Activated naive CD4-positive, alpha-beta T cell treated with anti-CD3 and anti-CD28 coated beads, Interleukin-2, amount 50 U/mL, for 72 hours (primary cell): ENCODE measurements around the gene SUFU. TPM values are rescaled to one million over a fixed set of nuclear protein-coding genes. Genes with fewer than 3 reads are reported as not detected.

ENCODE experiments used
- ATAC-seq, 2 donors: fragments of 150-1000 bp; cut with Tn5 transposase; 2 replicates each; pipeline ENCODE4 v1.10.0; 2021; ENCODE audit warnings: mild to moderate bottlenecking in 2 of 2, moderate library complexity in 2 of 2
- DNase-seq, 2 donors: peaks; one replicate each; pipeline ENCODE4 v3.0.0; 2021 to 2022; ENCODE audit warnings: low spot score in 2 of 2
- H3K27ac Mint-ChIP-seq, 2 donors: one replicate each; pipeline ENCODE4 v1.8.0; 2022; ENCODE audit warnings: mild to moderate bottlenecking in 2 of 2, mixed read lengths in 2 of 2
- H3K36me3 Mint-ChIP-seq, 2 donors: one replicate each; pipeline ENCODE4 v1.8.0; 2022; ENCODE audit warnings: mixed read lengths in 2 of 2
- H3K9me3 Mint-ChIP-seq, 2 donors: one replicate each; pipeline ENCODE4 v1.8.0; 2022; ENCODE audit warnings: mixed read lengths in 2 of 2
- total RNA-seq, 2 donors: library from RNA; stranded (reverse); gene quantifications; one replicate each; pipeline ENCODE4 v1.2.3, GENCODE V29; 2022

Gene SUFU
- total RNA-seq, 2 donors from 2014 or later: 9.1 to 9.9 TPM

DNA sequence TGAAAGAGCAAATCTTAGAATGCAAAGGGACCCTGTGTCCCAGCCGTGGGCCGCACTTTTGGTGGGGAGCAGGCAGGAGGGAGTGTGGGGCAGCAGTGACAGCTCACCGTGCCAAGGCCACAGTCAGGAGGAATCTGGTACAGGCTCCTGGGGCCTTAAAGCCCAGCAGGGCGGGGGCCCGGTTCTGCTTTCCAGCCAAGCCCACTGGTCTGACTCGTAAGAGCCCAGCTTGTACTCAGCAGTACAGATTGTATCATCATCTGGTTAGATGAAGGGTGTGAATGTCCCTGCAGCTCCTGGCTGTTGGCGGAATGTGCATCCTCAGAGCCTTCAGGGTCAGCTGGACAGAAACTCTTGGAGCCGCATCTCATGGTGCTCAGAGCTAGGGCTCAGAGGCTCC is 110.0 kb downstream of the SUFU start:
- DNase-seq (no peak), ATAC-seq (no peak)
- H3K36me3 Mint-ChIP-seq: no peaks in the 10 kb centered on the region
- peak overlapping the region in 1 of 2 donors; percentile 48 for H3K27ac Mint-ChIP-seq
- no peaks in the 10 kb centered on the region for H3K9me3 Mint-ChIP-seq

DNA sequence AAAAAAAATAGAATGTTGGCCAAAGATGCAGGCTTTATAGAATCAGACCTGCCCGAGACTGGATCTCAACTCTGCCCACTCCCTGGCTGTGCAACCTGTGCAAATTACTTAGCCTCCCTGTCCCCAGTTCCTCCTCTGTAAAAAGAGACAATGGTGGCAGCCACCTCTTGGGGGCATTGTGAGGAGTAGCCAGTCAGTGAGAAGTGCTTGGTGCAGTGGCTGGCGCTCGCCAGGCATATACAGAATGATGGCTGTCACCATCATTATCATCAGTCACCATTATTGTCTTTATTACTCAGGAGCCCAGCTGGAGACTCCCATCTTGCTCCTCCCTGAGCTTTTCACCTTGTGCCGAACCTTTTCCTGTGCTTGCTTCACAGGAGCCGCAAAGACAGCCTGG is 111.1 kb downstream of the SUFU start:
- no peak for DNase-seq
- ATAC-seq: no peak
- Mint-ChIP-seq H3K27ac (peak overlapping the region in 1 of 2 donors; percentile 24), H3K9me3 (no peaks in the 10 kb centered on the region), H3K36me3 (no peaks in the 10 kb centered on the region)

DNA sequence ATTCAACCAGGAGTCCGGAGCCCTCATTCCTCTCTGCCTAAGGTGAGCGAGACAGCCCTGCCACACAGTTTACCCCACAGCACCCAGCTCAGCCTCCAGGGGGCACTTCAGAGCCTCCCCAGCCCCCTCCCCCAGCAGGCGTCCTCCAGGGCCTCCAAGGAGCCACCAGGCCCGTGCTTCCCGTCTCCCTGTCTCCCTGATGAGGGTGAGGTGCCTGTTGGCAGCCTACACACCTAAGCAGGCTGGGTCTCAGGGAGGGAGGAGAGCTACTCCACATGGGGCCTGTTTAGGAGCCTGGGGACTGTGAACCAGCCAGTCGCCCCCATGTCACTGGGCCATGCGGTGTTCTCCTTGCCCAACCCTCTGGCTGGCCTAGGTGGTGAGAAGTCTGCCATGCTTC is 111.6 kb downstream of the SUFU start:
- Mint-ChIP-seq H3K27ac (peak overlapping the region in 1 of 2 donors; percentile 24), H3K9me3 (no peaks in the 10 kb centered on the region), H3K36me3 (no peaks in the 10 kb centered on the region)
- DNase-seq: peak in 1 of 2 donors; percentile 28
- peak in 1 of 2 donors; percentile 57 for ATAC-seq

DNA sequence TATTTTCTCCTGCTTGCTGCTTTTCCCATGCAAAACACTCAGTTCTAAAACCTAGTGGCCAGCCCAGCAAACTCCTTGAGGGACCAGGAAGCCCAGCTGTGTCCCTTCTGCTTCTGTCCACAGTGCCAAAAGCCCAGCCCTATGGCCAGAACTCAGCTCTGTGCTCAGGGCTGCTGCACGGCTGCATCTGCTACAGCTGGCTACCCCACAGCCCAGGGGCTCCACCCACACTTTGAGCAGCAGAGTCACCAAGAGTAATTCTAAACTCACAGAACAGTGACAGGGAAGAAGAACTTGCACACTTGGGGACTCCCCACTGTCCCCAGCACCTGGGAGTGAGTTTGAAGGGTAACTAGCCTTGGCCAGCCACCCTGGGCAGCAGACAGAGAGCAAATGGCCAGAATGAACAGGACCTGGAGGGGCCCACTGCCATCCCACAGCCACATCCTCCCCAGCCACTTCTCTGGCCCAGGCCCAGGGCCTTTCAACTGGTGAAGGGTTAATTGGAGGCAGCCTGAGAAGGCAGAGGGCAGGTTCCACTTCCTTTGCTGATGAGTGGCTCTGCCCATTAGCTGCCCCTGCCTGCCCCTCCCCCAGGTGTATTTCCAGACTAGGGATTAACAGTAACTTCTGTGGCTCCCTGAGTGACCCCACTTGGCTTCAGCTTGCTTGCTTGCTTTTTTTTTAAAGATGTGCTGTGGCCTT is 112.4 kb downstream of the SUFU start:
- H3K9me3 Mint-ChIP-seq: no peaks in the 10 kb centered on the region
- no peak overlapping the region for H3K27ac Mint-ChIP-seq
- H3K36me3 Mint-ChIP-seq: no peaks in the 10 kb centered on the region
- ATAC-seq: no peak
- DNase-seq: no peak

DNA sequence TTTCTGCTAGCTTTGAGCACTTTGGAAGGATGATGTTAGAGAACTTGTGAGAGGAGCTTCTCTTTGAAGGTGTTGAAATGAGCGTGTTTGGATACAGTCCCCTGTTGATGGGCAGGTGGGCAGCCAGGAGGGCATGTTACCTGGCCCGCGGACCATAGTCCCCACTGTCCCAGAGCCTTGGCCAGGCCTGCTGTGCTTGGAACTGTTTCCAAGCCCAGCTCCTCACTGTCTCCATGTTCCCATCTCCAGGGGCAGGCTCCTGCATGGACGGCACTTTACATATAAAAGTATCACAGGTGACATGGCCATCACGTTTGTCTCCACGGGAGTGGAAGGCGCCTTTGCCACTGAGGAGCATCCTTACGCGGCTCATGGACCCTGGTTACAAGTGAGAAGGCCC is 113.3 kb downstream of the SUFU start:
- H3K27ac Mint-ChIP-seq: no peak overlapping the region
- H3K9me3 Mint-ChIP-seq: no peaks in the 10 kb centered on the region
- no peaks in the 10 kb centered on the region for H3K36me3 Mint-ChIP-seq
- DNase-seq (no peak), ATAC-seq (no peak)

DNA sequence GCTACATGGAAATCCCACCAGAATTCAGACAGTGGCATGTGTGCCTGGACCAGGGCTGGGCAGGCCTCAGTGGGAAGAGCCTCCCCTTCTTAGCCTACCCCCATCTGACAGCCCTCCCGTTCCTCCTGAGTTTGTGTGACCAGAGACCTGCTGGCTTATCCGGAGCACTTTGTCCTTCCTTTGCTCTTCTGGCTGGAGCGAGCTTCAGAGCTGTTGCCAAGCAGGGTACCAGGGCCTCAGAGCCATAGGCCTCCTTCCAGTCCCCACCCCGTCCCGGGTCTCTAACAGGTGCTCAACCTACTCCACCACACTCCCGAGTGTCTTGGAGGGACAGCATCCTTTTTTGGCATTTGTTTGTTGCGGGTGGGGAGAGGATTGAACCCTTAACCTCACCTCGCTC is 114.0 kb downstream of the SUFU start:
- H3K9me3 Mint-ChIP-seq: no peaks in the 10 kb centered on the region
- ATAC-seq: no peak
- no peaks in the 10 kb centered on the region for H3K36me3 Mint-ChIP-seq
- DNase-seq: no peak
- H3K27ac Mint-ChIP-seq: no peak overlapping the region

DNA sequence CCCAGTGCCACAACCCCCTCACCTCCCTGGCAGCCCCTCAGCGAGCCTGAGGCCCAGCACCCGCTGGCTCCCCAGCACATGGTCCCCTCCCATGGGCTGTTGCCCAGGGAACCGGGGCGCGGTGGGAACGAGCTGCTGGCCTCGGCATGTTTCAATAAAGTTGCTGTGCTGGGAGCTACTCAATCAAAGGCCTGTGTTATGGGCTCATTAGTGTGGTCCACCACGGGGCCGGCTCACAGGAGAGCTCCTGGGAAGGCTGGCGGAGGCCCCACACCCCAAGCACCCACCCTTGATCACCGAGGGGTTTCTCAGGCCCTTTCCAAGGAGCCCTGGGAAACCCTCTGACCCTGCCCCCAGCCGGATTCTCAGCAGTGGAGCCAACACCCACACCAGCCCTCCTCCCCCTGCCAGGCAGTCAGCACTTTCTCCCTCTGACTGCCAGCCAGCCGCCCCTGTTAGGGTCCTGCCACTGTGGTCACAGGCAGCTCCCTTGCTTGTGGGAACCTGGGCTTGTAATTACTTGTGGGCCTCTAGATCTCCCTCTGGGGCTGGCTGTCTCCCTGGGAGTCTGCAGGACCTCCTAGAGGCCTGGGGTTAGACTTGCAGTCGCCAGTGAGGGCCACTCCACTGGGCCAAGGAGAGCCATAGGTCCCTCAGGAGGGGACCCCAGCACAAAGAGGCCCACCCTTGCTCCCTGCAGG is 115.7 kb downstream of the SUFU start:
- H3K27ac Mint-ChIP-seq: peak overlapping the region in 1 of 2 donors; percentile 50
- ATAC-seq (no peak), DNase-seq (no peak)
- H3K9me3 Mint-ChIP-seq: no peaks in the 10 kb centered on the region
- no peaks in the 10 kb centered on the region for H3K36me3 Mint-ChIP-seq

DNA sequence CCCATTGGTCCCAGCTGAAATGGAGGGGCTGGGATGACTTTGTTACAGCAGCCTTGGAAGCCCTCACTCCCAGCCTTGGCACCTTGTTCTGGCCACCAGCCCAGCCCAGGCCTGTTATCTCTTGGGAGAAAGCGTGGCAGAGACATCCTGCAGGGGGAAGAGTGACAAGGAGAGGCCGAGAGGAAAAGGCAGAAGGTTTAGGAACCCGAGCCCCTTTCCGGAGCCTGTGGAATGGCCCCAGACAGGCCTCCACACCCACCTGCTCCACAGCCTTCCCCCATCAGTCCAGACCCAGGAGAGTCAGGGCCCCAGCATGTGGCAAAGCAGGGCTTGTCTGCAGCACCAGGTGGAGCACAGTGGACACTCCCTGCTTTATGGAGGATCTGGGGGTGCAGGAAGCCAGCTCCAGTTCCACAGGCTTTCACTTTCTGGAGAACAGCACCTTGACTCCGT is 116.4 kb downstream of the SUFU start:
- H3K9me3 Mint-ChIP-seq: no peaks in the 10 kb centered on the region
- no peak for DNase-seq
- H3K36me3 Mint-ChIP-seq: no peaks in the 10 kb centered on the region
- no peak for ATAC-seq
- H3K27ac Mint-ChIP-seq: peak overlapping the region in 1 of 2 donors; percentile 60

DNA sequence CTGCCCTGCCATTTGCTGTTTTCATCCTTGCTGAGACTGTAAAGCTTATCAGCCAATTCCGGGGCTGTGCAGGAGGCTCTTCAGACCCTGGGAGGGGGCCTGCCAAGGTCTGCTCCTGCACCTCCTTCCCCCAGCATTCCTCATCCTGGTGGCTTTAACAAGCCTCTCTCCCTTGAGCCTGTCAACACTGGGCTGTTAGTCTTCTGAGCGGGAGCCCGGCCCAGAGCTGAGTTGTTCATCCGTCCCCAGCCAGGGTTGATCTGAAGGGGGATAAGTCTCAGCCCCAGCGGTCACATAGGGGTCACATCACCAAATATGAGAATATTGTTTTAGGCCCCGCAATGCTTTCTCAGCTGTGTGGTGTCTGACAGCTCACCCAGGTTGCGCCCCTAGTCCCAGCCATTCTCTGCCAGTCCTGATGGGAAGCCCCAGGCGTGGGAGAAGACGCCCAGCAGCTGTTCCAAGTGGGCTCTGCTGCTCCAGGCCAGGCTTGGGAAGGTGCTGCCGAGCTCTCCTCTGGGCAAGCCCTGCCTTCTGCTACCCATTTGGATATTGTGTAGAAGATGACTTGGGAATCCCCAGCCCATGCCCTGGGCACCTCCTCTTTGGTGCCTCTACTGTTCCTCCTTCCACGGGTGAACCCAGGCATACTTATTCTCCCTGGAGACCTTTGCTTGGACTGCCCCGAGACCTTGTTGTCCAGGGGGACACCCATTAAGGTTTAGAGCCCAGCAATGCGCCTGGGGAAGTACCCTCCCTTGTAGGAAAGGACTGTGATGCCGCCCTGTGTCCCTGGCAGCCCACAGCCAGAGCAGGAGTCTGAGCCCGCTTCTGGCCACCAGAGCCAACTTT is 117.0 kb downstream of the SUFU start:
- no peak for DNase-seq
- Mint-ChIP-seq H3K36me3 (no peaks in the 10 kb centered on the region), H3K9me3 (no peaks in the 10 kb centered on the region), H3K27ac (peak overlapping the region in 1 of 2 donors; percentile 68)
- peak in 1 of 2 donors; percentile 20 for ATAC-seq

DNA sequence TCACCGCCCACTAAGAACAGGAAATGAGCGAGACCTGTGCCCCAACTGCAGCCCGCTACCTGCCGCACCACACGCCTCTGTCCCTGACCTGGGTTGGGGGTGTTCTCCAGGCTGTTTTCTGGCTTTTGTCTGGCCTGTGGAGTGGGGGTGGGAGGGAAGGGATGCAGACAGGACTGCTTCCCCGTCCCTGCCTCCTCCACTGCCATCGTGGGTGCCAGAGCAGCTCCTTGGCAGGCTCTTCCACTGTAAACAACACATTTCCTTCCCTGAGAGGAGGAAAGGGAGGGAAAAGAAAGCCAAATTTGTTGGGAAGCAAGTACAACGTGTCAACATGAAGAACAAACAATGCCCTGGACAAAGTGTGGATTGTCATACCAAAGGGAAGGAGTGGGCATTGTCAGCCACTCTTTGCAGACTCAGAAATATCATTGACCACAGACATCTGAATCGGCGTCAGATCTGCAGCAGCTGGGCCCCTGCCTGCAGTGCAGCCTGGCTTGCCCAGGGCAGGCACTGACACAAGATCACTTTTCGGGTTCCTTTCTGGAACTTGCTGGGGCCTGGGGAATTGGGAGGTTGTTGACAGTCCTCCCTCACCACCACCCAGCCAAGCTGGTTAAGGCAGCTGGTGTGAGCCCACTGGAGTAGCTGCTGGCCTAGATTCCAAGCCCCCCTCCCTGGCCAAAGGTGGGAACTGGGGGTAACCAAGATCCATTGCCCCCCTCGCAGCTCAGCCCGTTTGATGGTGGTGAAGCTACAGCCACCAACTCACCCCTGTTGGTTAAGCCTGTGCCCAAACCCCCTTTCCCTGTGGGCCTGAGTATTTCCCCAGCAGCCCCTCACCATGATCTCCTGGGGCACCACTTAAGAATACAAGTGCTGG is 117.9 kb downstream of the SUFU start:
- no peaks in the 10 kb centered on the region for H3K36me3 Mint-ChIP-seq
- ATAC-seq (no peak), DNase-seq (no peak)
- H3K9me3 Mint-ChIP-seq: no peaks in the 10 kb centered on the region
- peak overlapping the region in 1 of 2 donors; percentile 68 for H3K27ac Mint-ChIP-seq

DNA sequence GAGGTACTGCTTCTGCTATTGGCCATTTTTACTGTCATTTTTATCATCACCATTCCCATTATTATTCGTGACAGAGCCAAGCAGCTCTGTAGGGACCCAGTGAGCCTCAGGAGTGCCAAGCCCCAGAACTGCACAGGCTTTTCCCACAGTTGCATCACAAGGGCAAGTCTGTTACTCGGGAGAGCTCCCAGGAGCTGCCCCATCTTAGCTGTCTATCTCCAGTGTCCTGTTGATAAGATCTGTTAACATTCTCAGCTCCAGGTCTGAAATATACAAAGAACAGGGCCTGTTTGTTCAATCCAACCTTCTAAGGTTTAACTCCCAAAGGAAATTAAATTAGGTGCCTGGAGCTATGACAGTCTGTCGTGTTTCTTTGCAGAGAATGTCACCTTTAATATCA is 120.3 kb downstream of the SUFU start:
- ATAC-seq: no peak
- no peaks in the 10 kb centered on the region for H3K36me3 Mint-ChIP-seq
- no peaks in the 10 kb centered on the region for H3K9me3 Mint-ChIP-seq
- no peak overlapping the region for H3K27ac Mint-ChIP-seq
- no peak for DNase-seq

DNA sequence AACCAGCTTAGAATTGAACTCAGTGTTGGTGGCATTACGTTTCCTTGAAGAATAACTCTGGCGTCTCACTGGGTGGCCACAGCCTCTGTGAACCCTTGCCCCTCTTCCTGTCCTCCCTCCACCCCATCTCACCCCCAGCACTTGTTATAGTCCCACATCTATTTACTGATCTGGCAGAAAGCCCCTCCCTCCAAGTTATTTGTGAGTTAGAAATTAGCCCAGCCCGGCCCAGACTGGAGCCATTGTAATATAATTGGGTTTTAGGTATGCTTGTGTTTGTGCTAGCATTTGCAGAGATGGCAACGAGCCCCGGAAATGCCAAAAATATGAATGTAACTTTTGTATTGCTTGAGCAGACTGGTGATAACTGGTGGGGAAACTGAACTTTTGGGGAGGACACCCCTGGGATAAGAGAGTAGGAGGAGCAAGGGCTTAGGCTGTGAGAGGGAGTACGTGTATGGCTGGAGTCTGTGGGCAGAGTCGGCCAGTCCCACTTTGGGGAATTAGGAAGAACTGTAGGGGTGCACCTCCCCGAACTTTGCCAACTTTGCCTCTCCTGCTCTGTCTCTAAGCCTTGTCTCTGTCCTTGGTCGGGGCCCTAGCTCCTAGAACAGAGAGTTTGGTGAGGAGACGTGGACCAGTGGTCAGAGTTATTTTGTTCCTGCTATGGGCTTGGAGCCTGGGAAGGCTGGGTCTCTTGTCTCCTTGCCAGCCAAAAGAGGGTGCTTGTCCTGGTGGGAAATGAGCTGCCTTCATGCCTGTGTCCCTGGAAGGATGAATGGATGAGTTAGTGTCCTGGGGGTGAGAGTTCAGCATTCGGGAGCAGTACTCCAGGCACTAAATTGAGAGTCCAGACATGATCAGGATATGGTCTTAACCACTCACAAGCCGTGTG is 121.2 kb downstream of the SUFU start:
- ATAC-seq: no peak
- no peak for DNase-seq
- H3K9me3 Mint-ChIP-seq: no peaks in the 10 kb centered on the region
- no peak overlapping the region for H3K27ac Mint-ChIP-seq
- no peaks in the 10 kb centered on the region for H3K36me3 Mint-ChIP-seq

DNA sequence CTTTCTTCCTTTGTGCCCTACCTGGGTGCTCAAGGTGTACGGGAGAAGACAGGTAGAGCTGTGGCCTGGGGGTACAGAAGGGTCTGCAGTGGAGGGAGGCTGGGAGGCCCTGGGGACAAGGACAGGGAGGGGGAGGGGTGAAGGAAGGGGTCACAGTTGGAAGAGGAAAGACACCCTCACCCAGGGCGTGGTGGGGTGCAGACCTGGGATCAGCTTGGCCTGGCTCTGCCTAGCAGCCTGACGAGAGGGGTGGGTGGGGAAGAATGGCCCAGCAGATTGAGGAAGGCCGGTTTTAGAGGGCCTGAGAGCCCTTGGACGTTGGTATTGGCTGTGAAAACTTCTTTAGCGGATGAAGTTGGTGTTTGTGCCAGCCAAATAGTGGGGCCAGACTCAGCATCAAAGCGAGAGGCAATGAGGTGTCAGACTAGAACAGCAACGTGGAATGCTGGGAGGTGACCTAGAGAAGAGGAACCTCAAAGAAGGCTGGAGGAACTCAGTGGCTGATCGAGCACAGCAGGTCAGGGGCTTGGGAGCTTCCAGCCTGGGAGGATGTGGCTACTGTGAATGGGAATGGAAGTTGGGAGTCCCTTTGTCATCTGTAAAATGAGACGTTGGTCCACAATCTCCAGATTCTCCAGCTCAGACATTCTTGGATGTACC is 122.4 kb downstream of the SUFU start:
- DNase-seq (no peak), ATAC-seq (no peak)
- Mint-ChIP-seq H3K36me3 (no peaks in the 10 kb centered on the region), H3K27ac (peak overlapping the region in 1 of 2 donors; percentile 33), H3K9me3 (no peaks in the 10 kb centered on the region)

DNA sequence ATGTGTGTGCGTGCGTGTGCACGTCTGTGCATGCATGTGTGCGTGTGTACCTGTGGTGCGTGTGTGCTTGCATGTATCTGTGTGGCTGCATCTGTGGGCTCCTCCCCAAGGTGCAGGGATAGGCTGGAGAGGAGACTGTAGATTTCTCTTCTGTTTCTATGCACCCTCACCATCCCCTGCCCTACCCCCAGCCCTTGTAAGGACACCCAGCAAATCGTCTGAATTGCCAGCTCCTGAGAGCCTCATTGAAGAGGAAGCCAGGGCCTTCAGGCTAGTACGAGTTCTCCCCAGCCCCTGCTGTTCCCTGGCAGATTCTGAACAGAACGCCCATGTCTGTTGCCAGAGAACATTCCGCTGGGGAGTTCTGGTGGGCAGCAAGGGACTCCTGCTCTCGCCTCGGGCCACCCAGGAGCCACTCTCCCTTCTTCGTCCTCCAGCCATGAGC is 123.5 kb downstream of the SUFU start:
- peak overlapping the region in 1 of 2 donors; percentile 85 for H3K27ac Mint-ChIP-seq
- ATAC-seq (no peak), DNase-seq (no peak)
- no peaks in the 10 kb centered on the region for H3K36me3 Mint-ChIP-seq
- no peaks in the 10 kb centered on the region for H3K9me3 Mint-ChIP-seq

DNA sequence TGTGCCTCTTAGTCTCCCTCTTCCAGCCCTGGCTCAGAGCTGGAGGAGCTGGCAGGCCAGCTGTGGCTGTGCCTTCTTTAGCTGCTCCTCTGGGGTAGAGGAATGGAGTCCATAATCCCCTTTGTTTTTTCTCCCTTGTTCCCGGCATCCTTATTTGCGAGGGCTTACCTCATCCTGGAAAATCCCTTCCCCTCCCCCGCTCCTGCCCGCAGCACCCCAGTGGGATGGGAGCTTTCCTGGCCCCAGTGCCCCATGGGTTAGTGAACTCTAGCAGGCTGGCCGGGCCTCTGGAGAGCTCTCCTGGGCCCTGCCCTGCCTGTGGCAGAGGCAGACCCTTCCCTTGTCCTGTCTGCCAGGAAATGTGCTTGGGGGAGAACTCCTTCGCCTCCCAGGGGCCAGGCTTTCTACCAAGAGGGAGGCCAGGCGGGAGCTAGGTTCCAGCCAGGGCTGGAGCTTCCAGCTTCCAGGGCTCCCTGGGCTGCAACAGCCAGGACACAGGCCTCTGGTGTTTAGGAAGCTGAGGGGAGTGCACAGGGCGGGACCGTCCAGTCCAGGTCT is 124.0 kb downstream of the SUFU start:
- H3K9me3 Mint-ChIP-seq: no peaks in the 10 kb centered on the region
- no peaks in the 10 kb centered on the region for H3K36me3 Mint-ChIP-seq
- peak overlapping the region in 1 of 2 donors; percentile 85 for H3K27ac Mint-ChIP-seq
- DNase-seq (no peak), ATAC-seq (no peak)
